ENCODE measurements around the gene TMEM33.
"Not testable (repeated sequence)": the region's sequence is repeated elsewhere in the genome, so short reads cannot be mapped to it uniquely, and the experiment has no call there.

Gene TMEM33, protein sequence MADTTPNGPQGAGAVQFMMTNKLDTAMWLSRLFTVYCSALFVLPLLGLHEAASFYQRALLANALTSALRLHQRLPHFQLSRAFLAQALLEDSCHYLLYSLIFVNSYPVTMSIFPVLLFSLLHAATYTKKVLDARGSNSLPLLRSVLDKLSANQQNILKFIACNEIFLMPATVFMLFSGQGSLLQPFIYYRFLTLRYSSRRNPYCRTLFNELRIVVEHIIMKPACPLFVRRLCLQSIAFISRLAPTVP

DNA sequence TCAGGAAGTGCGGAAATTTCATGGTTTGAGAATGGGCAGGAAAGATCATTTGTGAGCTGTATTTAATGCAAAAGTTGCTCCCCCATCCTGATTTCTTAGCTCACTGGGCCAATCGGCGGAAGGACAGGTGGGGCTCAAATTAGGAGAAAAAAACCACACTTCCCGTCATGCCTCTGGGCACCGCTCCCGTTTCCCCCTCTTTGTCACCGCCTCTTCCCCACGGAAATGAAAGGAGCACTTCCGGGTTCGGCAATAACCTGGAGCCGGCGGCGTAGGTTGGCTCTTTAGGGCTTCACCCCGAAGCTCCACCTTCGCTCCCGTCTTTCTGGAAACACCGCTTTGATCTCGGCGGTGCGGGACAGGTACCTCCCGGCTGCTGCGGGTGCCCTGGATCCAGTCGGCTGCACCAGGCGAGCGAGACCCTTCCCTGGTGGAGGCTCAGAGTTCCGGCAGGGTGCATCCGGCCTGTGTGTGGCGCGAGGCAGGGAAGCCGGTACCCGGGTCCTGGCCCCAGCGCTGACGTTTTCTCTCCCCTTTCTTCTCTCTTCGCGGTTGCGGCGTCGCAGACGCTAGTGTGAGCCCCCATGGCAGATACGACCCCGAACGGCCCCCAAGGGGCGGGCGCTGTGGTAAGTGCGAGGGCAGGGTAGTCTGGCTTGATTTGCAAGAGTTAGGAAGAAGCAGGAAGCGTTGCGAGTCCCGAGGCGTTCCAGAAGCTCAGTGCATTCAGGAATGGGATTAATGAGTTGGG, at the start of gene TMEM33:
Gene TMEM33, plus strand, starts transcription at position 529 of the 751 bp plus-strand sequence. Its CDS starts 56 bp downstream, at position 585.
- peak; percentile 62 to 66 for DNase-seq (ENCODE audit: low read depth in 2 of 2)

DNA sequence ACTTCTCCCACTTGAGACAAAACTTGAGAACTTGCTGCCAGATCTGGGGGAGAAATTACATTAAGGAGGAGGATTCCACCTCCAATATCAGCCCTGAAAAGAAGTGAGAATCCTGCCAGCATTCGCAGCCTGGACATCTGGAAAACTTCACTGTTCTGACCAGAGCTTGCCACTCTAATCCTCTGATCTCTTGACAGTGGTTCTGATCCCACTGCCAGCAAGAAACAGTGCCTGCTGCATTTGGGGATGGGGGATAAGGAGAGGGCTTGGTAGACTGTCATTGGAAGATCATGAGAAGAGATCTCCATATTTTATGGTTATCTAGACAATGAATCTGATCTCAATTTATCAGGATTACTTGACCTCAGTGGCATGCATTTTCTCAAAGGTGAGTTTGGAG, 49.8 kb upstream of the TMEM33 start:
- no peak for DNase-seq (ENCODE audit: low read depth in 2 of 2)

DNA sequence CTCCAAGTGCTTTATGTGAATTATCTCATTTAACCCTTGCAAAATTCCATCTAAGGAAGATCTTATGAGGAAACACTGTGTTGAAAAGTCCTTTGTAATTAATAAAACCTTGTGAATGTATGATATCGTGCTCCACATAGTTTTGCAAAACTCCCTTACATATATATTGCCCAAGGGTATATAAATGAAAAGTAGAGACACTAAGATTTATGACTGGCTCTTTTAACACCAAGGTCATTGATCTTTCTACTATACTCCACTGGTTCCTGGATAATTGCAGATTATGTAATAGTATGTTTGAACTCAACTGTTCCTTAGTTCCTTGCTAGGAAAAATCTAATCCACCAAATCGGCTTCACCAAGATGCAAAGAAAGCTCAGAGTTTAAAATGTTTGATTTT, 48.0 kb upstream of the TMEM33 start:
- DNase-seq (ENCODE audit: low read depth in 2 of 2): no peak

DNA sequence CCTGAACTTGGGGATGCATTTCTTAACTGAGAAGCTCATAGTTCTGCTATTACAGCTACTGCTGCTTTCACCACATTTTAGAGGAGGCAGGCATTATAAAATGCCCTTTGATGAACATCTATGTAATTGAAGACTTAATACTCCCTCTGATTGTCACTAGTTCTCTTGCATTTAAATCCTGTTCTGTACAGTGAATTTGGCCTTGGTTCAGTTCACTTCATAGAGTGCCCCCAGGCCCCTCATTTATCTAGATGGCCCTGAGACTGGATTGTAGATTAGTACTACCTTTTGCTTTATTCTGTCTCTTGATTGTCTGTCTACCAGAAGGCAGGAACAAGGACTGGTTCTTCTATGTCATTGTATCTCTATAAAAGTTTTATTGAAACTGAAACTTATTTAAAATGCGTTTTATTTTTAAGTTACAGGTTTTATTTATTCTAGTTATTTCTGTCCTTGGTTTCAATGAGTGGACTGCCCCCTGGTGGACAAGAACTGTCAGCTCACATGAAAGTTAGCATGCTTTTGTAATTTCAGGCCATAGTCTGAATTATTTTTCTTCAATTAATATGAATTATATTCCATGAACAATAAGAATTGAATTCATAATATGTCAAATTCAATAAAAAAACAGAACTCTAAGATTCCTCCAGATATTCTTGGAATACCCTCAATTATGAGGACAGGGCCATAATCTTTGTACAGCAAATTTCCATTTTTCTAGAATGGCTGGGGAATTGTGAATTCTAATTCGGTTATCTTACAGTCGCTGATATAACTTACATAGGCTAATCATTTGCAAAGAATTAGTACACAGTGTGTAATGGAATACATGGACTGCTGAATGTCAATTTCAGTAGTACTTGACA, 47.2 kb upstream of the TMEM33 start:
- peak in 1 of 2 donors; percentile 12 for DNase-seq (ENCODE audit: low read depth in 2 of 2)

DNA sequence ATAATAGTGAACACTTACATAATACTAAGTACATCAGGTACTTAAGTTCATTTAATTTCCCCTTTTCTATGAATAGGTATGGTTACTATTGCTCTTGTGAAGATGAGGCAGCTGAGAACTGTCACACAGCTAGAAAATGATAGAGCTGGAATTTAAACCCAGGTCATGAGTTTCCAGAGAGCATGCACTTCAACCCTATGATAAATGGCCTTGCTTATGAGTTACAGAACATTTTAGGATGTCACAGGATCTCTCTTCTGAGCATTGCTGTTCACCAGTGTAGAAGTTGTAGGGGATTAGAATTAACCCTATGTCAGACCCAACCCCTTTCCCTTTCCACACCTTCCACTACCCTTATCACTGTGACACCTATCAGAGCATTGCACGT, 46.5 kb upstream of the TMEM33 start:
- DNase-seq (ENCODE audit: low read depth in 2 of 2): no peak

DNA sequence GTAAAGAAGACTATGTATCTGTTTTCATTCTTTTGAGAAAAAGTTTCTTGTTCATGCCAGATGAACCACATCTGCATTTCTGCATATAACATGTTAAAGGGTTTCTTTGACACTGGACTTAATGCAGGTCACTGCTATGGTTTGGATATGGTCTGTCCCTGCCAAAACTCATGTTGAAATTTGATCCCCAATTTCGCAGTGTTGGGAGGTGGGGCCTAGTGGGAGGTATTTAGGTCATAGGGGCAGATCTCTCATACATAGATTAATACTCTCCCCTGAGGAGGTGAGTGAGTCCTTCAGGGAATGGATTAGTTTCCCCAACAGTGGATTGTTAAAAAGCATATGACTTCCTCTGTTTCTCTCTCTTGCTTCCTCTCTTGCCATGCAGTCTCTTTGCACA, 45.9 kb upstream of the TMEM33 start:
- DNase-seq (ENCODE audit: low read depth in 2 of 2): no peak

DNA sequence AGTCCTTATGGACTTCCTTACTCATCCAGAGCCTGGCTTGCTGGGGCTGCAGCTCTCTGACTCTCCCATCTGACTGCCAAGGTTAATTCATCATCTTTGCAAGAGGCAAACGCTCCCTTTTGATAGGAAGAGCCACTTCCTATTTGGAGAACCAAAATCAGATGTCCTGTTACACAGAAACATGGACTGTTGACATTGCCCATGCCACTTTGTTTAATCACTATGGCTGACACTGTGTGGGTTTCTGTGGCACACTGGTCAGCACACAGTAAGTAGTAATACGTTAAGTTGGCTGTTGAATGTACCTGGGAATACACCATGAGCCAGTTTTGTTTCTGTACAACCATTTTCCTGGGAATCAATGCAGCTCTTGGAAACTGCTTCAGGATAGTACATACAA, 45.1 kb upstream of the TMEM33 start:
- DNase-seq (ENCODE audit: low read depth in 2 of 2): no peak

DNA sequence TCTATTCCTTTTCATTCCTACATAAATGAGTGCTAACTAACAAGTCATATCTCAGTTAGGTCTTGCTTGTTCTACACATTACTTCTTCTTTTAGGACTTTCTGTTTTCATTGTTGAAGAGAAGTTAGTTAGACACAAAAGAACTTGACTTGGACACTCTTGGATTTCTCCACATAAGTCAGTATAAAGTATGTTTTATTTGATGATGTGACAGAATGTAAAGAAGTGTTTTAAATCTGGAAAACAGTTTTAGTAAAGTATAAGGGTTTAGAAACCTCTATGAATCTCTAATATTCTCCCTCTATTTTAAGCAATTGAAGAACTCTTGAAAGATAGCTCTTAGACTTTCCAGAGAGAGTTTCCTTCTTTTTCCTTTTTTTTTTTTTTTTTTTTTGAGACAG, 38.6 kb upstream of the TMEM33 start:
- DNase-seq (ENCODE audit: low read depth in 2 of 2): no peak

DNA sequence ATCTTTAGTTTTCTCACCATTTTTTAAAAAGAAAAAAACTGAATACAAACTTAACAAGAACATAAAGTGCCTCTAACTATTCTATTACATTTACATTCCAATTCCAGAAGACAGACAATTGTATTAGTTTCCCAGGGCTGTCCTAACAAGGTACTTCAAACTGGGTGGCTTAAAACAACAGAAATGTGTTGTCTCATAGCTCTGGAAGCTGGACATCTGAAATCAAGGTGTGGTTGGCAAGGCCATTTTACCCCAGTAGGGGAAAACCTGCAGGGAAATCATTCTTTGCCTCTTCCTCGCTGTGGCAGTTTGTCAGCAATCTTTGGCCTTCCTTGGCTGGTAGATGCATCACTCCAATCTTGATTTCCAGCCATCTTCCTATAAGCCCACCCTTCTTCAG, 37.5 kb upstream of the TMEM33 start:
- DNase-seq (ENCODE audit: low read depth in 2 of 2): no peak

DNA sequence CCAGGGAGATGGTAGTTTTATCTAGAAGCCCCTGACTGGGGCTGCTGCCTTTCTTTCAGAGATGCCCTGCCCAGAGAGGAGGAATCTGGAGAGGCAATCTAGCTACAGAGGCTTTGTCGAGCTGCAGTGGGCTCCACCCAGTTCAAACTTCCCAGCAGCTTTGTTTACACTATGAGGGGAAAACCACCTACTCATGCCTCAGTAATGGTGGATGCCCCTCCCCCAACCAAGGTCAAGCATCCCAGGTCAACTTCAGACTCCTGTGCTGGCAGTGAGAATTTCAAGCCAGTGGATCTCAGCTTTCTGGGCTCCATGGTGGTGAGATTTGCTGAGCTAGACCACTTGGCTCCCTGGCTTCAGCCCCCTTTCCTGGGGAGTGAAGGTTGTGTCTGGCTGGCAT, 26.1 kb upstream of the TMEM33 start:
- DNase-seq (ENCODE audit: low read depth in 2 of 2): not testable (repeated sequence)

DNA sequence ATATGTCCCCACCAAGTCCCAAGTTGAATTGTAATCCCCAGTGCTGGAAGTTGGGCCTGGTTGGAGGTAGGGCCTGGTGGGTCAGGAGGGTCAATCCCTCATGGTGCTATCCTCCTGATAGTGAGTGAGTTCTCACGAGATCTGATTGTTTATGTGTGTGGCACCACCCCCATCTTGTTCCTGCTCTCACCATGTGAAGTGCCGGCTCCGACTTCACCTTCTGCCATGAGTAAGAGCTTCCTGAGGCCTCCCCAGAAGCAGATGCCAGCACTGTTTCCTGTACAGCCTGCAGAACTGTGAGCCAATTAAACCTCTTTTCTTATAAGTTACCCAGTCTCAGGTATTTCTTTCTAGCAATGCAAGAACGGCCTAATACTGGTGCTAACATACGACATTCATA, 22.7 kb upstream of the TMEM33 start:
- DNase-seq (ENCODE audit: low read depth in 2 of 2): no peak

DNA sequence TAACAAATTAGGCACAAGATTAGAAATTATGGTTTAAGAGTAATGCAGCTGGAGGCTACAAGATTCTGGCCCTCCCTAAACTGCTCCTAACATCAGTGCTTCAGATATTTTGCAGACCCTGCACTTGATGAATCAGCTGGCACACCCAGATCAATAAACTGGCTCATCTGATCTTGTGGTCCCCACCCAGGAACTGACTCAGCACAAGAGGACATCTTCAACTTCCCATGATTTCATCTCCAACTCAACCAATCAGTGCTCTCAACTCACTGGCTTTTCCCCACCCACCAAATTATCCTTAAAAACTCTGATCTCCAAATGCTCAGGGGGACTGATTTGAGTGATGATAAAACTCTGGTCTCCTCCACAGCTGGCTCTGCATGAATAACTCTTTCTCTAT, 21.7 kb upstream of the TMEM33 start:
- no peak for DNase-seq (ENCODE audit: low read depth in 2 of 2)

DNA sequence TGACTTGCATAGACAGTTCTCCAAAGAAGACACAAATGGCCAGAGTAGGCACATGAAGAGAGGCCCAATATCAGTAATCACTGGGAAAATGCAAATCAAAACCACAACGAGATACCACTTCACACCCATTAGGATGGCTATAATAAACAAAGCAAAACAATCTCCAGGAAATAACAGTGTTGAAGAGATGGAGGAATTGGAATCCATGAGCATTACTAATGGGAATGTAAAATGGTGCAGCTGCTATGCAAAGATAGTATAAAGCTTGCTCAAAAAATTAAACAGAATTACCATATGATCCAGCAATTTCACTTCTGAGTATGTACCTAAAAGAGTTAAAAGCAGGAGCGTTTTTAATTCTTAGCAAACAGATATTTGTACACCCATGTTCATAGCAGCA, 17.0 kb upstream of the TMEM33 start:
- DNase-seq (ENCODE audit: low read depth in 2 of 2): no peak

DNA sequence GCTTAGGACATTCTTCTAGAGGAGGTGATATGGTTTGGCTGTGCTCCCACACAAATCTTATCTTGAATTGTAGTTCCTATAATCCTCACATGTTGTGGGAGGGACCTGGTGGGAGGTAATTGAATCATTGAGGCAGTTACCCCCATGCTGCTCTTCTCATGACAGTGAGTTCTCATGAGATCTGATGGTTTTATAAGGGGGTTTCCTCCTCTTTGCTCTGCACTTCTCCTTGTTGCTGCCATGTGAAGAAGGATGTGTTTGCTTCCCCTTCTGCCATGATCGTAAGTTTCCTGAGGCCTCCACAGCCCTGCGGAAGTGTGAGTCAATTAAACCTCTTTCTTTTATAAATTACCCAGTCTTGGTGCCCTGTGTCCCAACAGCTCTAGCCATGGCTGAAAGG, 14.8 kb upstream of the TMEM33 start:
- DNase-seq (ENCODE audit: low read depth in 2 of 2): not testable (repeated sequence)

DNA sequence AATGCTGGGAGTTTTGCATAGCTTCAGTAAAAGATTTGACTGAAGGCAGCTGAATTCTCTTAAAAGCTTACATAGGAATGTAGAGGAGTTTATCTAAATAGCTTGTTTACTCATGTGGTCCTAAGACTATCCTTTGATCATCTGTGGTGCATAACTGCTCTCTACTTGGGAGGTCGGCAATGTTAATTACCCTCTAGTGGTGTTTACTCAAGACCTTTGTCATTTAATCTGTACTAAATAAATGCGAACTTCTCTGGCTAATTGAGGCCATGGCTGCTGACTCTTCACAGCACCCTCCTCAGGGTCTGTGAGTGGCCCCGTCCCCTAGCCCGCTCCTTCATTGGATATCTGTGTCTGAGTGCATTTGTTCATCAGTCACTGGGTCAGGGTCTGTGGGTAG, 13.8 kb upstream of the TMEM33 start:
- no peak for DNase-seq (ENCODE audit: low read depth in 2 of 2)

DNA sequence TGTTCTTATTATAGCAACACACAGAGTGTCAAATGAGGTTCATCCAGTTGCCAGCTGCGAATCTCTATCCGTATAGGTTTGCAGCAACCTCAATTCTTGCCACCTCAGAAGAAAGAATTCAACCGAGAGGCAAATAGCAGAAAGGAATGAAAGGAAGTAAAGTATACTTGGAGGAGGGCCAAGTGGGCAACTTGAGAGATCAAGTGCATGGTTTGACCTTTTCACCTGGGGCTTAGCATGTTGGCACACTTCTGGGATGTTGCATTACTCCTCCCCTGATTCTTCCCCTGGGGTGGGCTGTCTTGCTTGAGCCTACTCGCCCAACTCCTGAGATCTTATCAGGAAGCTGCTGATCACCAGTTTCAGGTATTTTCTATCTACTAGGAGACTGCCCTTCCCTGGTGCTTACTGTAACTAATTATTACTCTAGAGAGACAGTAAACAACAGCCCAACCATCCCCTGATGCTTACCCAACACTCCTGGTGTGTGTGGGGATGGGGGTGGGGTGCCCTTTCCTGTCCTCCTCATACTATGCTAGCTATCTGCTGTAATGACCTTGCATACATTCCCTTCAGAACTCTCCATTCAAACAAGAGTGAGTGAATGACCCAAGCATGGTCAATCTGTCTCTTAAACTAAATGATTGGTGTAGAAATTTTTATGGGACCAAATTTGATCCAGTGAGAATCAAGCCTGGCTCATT, 7.3 kb upstream of the TMEM33 start:
- no peak for DNase-seq (ENCODE audit: low read depth in 2 of 2)

DNA sequence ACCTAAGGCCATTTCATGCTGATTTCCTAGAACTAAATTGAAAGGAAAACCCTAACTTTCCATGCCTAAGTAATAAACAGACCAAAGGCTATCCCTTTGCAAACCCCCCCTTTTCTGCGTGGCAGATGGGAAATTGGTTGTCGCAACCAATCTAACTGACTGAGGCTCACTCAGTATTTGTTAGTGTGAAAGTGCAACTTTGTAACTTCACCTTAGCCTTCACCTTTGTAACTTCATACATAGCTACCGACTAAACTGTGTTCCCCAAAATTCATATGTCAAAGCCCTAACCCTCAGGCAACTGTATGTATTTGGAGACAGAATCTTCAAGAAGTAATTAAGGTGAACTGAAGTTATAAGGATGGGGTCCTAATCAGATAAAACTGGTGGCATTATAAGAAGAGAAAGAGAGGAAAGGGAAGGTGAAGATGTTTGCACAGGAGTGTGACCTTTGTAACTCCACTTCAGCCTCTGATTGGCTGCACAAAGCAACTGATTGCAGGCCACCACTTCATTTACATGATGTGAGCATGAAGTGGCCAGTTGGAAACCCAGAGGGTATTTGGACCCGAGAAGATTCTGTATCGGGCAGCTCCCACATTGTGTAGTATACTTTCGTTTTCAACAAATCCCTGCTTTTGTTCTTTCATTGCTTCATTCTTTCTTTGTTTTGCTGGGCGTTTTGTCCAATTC, 4.9 kb upstream of the TMEM33 start:
- DNase-seq (ENCODE audit: low read depth in 2 of 2): no peak

DNA sequence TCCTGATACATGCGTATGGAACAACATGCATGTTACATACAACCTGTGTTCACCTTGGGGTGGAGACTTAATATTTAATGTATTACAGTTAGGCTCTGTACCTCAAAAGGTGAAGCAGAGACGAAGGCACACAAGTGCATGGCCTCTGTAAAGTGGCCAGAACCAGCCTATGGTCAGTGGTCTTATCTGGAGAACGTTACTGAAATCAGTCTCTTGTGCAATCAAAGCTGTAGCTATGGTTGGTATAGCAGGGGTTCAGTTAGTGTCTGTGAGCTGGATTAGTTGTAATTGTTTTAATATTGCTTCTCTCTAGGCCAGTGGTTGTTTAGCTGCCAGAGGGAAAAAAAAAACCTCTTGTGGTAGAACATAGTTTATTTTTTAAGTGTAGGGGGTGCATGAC, 2.2 kb upstream of the TMEM33 start:
- DNase-seq (ENCODE audit: low read depth in 2 of 2): no peak

DNA sequence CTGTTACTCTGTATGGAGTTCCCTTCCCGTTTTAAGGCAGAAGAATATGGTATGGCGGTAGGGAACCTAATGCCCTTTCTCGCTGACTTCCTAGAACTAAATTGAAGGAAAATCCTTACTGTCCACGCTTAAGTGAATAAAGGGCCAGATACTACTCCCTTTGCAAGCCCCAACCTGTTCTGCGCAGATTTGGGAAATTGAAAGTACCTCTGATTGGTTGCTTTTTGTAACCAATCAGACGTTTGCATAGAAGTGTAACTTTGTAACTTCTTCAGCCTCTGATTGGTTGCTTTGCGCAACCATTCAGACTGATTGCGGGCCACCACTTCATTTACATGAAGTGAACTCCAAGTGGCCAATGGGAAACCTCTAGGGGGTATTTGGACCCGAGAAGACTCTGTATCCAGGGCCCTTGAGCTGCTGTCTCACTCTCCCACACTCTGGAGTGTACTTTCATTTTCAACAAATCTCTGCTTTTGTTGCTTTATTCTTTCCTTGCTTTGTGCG, 1.2 kb upstream of the TMEM33 start:
- no peak for DNase-seq (ENCODE audit: low read depth in 2 of 2)

DNA sequence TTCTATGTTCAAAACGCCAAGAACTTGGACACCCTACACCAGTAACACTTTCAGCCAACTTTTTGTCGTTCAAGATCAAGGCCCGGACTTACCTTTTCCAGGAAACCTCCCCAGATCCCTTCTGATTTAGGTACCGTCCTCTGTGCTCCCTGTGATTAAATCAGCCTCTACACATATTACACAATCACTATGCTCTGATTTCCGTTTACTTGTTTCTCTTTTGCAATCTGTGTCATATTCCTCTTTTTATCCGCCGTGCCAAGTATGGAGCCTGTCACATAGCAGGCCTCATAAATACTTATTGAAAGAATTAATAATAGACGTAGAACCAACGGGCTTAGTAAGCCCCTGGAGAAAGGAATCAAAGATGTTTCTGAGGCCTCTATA, 722 bp upstream of the TMEM33 start:
- no peak for DNase-seq (ENCODE audit: low read depth in 2 of 2)

DNA sequence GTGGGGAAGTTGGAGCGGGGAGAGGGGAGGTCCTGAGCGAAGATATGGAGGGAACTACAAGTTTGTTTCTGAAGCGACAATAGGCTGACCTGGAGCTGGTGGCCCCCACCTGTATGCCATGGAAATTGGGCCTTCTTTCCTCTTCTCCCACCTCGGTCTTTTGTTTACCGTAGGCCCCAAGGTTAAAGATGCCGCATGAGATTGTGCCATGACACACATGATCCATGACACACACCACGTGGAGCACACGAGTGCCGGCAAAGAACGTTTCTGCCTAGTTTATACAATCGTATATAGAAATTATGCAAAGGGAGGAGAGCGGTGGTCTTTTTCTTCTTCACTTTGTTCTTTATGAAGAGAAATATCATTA, 408 bp downstream of the TMEM33 start:
- DNase-seq (ENCODE audit: low read depth in 2 of 2): no peak
